Sigmoid colon (tissue), 4 donors: ENCODE data around the gene MED25.

Experiments
- CTCF ChIP-seq, 4 experiments: fragments of 450-650 bp in 3 of 4; fragments of 200-600 bp in 1 of 4; IDR thresholded peaks; one replicate each; pipeline ENCODE4 v1.5.1; 2016 to 2019; ENCODE audit warnings: antibody characterized with exemption in 4 of 4, mild to moderate bottlenecking in 3 of 4, moderate library complexity in 2 of 4
- EP300 ChIP-seq, 4 donors: sonication (generic); formaldehyde crosslinking; IDR thresholded peaks; one replicate each; pipeline ENCODE4 v1.6.1; 2017; ENCODE audit warnings: antibody characterized with exemption in 4 of 4
- POLR2A ChIP-seq, 2 donors: fragments of 450-650 bp; IDR thresholded peaks; one replicate each; pipeline ENCODE4 v1.6.1; 2016; ENCODE audit warnings: antibody characterized with exemption in 2 of 2, mild to moderate bottlenecking in 2 of 2, moderate library complexity in 2 of 2
- POLR2AphosphoS5 ChIP-seq, 4 donors: sonication (generic); formaldehyde crosslinking; IDR thresholded peaks; one replicate each; pipeline ENCODE4 v1.6.1; 2017; ENCODE audit warnings: antibody characterized with exemption in 4 of 4

- TF ChIP-seq CTCF (IDR thresholded peaks at IDR 0.05) (no peak), POLR2AphosphoS5 (IDR thresholded peaks at IDR 0.05) (no peak), EP300 (IDR thresholded peaks at IDR 0.05) (no peak), POLR2A (IDR thresholded peaks at IDR 0.05) (no peak)
These were observed 14.6 kb upstream of the MED25 start for GRCh38 chr19:49803529-49803856.
